ENCODE measurements around the gene SRMS. TPM values are rescaled to one million over a fixed set of nuclear protein-coding genes. Genes with fewer than 3 reads are reported as not detected.

Gene SRMS
- total RNA-seq, 4 donors from 2014 or later = not detected

DNA sequence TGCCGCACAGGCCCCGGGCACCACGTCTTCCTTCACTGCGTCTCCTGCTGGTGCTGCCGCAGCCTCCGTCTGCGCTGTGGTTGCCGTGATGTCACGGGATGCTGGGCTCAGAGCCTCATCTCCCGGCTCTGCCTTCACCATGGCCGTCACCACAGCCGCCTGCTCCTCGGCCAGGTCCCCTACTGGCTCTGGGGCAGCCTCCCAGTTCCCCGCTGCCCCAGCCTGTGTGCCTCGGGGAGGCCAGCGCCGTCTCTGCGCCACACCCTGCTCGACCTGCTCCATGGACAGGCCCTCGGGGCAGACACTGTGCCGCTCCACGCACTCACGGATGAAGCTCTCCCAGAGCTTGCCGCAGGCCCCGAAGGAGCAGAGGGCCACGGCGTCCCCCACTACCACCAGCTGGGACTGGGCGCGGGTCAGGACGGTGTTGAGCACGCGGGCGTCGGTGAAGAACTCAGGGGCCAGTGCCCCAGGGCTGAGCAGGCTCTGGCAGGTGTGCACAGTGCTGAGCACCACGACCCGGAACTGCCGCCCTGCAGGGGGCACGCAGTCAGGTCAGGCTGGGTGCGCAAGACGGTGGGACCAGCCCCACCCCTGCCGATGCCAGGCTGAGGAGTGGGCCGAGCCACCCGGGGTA is 18.3 kb upstream of the SRMS start:
- intact Hi-C loops (cut with DNase I; ENCODE audit: low total_unique reads) (no loop called here), in situ Hi-C loops (cut with MboI; ENCODE audit: low sequenced_read_pairs in 4 of 4) (no loop called here)
- DNase-seq = no peak
- TF ChIP-seq, protein P1, sequence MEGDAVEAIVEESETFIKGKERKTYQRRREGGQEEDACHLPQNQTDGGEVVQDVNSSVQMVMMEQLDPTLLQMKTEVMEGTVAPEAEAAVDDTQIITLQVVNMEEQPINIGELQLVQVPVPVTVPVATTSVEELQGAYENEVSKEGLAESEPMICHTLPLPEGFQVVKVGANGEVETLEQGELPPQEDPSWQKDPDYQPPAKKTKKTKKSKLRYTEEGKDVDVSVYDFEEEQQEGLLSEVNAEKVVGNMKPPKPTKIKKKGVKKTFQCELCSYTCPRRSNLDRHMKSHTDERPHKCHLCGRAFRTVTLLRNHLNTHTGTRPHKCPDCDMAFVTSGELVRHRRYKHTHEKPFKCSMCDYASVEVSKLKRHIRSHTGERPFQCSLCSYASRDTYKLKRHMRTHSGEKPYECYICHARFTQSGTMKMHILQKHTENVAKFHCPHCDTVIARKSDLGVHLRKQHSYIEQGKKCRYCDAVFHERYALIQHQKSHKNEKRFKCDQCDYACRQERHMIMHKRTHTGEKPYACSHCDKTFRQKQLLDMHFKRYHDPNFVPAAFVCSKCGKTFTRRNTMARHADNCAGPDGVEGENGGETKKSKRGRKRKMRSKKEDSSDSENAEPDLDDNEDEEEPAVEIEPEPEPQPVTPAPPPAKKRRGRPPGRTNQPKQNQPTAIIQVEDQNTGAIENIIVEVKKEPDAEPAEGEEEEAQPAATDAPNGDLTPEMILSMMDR (IDR thresholded peaks at IDR 0.05 in 4 of 5, conservative IDR thresholded peaks at IDR 0.05 in 1 of 5) = no peak
- TF ChIP-seq POLR2A (IDR thresholded peaks at IDR 0.05) = no peak
- Histone ChIP-seq H3K27me3 (no peaks in the 10 kb centered on the region), H3K27ac (no peak overlapping the region), H3K4me1 (no peaks in the 10 kb centered on the region), H3K9me3 (no peaks in the 10 kb centered on the region), H3K4me3 (no peak overlapping the region), H3K36me3 (peaks cover 0 to under 1% of the 10 kb centered on the region in 2 donors)
- no peak for ATAC-seq

DNA sequence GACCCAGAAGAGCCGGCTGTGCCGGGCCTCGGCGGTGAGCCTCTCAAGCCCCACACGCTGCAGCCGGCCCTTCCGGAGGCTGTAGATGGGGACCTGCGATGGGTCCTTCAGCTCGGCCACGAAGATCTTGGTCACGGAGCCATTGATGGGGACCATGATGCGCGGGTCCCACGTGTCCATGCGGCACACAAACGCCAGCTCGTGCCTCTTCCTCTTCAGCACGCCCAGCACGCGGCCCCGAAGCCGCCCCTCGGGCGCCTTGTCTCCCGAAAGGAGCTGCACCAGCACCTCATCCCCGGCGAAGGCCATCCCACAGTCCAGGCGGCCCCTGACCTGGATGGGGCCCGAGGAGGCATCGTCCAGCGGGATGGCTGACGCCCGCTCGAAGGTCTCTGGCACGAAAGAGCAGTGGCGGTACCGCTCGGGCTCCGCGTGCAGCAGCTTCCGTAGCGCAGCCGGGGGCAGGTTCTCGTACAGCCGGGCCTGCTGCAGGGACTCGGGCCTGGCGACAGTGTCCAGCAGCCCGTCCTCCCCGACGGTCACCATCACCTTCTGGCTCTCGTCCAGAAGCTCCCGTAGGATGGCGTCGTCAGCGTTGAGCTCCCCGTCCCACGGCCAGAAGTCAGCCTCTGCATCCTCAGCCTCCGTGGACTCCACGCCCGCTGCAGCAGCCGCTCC is 17.6 kb upstream of the SRMS start:
- no peaks in the 10 kb centered on the region for H3K9me3 ChIP-seq
- DNase-seq (no peak), ATAC-seq (no peak)
- in situ Hi-C loops (cut with MboI; ENCODE audit: low sequenced_read_pairs in 4 of 4) (no loop called here), intact Hi-C loops (cut with DNase I; ENCODE audit: low total_unique reads) (no loop called here)
- no peaks in the 10 kb centered on the region for H3K27me3 ChIP-seq
- no peak overlapping the region for H3K4me3 ChIP-seq
- H3K36me3 ChIP-seq = peaks cover 0 to 5% of the 10 kb centered on the region in 2 donors
- TF ChIP-seq, protein P1 (IDR thresholded peaks at IDR 0.05 in 4 of 5, conservative IDR thresholded peaks at IDR 0.05 in 1 of 5) = no peak
- no peak for TF ChIP-seq POLR2A (IDR thresholded peaks at IDR 0.05)
- no peaks in the 10 kb centered on the region for H3K4me1 ChIP-seq
- H3K27ac ChIP-seq = no peak overlapping the region

DNA sequence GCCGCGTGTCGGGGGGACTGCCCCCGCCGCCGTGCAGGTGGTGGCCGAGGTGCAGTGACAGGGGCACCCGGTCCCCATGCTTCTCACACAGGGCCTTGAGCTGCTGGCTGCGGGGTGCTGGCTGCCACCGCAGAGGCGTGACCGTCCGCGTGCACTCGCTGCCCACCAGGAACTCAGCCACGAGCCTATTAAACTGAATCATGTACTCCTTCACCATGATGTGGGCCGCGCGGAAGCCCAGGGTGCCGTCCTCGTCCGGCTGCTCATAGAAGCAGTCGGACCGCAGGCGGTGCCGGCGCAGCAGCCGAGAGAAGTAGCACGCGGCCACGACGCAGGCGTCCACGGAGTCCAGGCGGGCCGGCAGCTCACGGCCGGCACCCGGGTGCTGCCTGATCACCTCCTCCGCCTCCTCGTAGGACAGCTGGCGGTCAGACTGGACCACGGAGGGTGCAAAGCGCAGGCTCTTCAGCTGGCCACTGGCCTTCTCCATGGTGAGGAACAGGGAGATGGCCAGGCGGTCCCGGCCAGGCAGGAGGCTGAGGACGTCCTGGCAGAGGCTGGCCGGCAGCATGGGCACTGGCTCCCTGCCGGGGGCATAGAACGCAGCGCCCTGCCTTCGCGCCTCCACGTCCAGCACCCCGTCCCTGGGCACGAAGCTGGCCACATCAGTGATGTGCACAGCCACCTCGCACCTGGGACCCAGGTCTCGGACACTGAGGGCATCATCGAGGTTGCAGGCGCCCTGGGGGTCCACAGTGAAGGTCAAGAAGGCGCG is 16.7 kb upstream of the SRMS start:
- no peak for TF ChIP-seq POLR2A (IDR thresholded peaks at IDR 0.05)
- TF ChIP-seq, protein P1 (IDR thresholded peaks at IDR 0.05 in 4 of 5, conservative IDR thresholded peaks at IDR 0.05 in 1 of 5) = no peak

DNA sequence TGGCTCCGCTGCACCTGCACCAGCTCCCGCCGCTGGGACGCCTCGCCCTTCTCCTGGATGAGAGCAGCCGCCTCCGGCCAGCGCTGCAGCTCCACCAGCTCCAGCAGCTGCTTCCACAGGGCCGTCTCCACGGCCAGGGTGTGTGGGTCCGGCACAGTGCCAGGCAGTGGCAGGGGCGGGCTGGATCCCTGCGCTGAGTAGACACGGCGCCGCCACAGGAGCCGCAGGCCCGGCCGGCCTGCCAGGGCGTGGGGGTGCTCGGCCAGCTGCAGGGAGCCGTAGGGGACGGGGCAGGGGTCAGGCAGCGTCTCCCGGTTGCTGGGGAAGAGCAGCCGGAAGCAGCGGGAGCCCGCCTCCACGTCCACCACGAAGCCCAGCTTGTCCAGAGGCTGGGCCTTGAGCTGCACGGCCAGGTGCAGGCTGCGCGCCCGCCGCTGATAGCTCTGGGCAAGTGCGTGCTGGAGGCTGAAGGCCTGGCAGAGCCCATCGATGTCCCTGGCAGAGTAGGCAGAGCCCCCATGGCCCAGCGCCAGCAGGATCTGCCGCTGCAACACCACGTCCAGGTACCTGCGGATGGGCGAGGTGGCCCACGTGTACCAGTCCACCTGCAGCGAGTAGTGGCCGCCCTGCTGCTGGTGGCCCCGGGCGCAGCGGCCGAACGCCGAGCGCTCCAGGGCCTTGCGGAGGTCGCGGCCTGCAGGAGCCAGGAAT is 15.8 kb upstream of the SRMS start:
- no peaks in the 10 kb centered on the region for H3K9me3 ChIP-seq
- DNase-seq = no peak
- H3K36me3 ChIP-seq = peaks cover 0 to 9% of the 10 kb centered on the region in 2 donors
- intact Hi-C loops (cut with DNase I; ENCODE audit: low total_unique reads) (no loop called here), in situ Hi-C loops (cut with MboI; ENCODE audit: low sequenced_read_pairs in 4 of 4) (no loop called here)
- no peaks in the 10 kb centered on the region for H3K27me3 ChIP-seq
- no peak for ATAC-seq
- H3K4me1 ChIP-seq = no peaks in the 10 kb centered on the region
- no peak overlapping the region for H3K27ac ChIP-seq
- no peak for TF ChIP-seq POLR2A (IDR thresholded peaks at IDR 0.05)
- TF ChIP-seq, protein P1 (IDR thresholded peaks at IDR 0.05 in 4 of 5, conservative IDR thresholded peaks at IDR 0.05 in 1 of 5) = no peak
- no peak overlapping the region for H3K4me3 ChIP-seq

More for the DNA sequence above, 16.7 kb upstream of the SRMS start:
- H3K27ac ChIP-seq = no peak overlapping the region
- intact Hi-C loops (cut with DNase I; ENCODE audit: low total_unique reads) = no loop called here
- no peaks in the 10 kb centered on the region for H3K9me3 ChIP-seq
- no peak overlapping the region for H3K4me3 ChIP-seq
- no peaks in the 10 kb centered on the region for H3K27me3 ChIP-seq
- no peaks in the 10 kb centered on the region for H3K4me1 ChIP-seq
- peaks cover 0 to 9% of the 10 kb centered on the region in 2 donors for H3K36me3 ChIP-seq
- in situ Hi-C loops (cut with MboI; ENCODE audit: low sequenced_read_pairs in 4 of 4) = no loop called here
- ATAC-seq (no peak), DNase-seq (no peak)

Measured in gastrocnemius medialis (tissue), 4 donors.